H1 (cell line): ENCODE measurements around the gene TESMIN.

ENCODE experiments used
- FOSL1 ChIP-seq: IDR thresholded peaks from 2 replicates; pipeline ENCODE4 v1.6.1; 2011; ENCODE audit warnings: mild to moderate bottlenecking, low read depth, low read length, moderate library complexity; ENCODE audit not compliant: insufficient read depth
- GABPA ChIP-seq: IDR thresholded peaks from 2 replicates; pipeline ENCODE4 v1.6.1; 2011; ENCODE audit warnings: mild to moderate bottlenecking, low read length, moderate library complexity, borderline replicate concordance; ENCODE audit not compliant: insufficient read depth

GRCh38 chr11:68689737-68690625, 61.3 kb downstream of the TESMIN start:
- TF ChIP-seq GABPA (no peak), FOSL1 (no peak)
